ENCODE data around the gene OGFOD1. TPM values are rescaled to one million over a fixed set of nuclear protein-coding genes. Genes with fewer than 3 reads are reported as not detected.

Gene OGFOD1
- total and polyA plus RNA-seq, 9 of the 15 experiments (the other 6 are each of a cell fraction or from before 2014, with no cell fraction given): 60.4 to 134 (median 85.8) TPM

GRCh38 chr16:56481468-56482122 is 30.2 kb downstream of the OGFOD1 start (continued):
- TF ChIP-seq PBX2 (CRISPR knock-in tag; IDR thresholded peaks at IDR 0.05; ENCODE audit: low read depth): no peak
- peak; percentile 68; the same call in 1 of the 2 replicates for TF ChIP-seq PBX2 (tag; conservative IDR thresholded peaks at IDR 0.05; ENCODE audit: low read depth)
- no peak for TF ChIP-seq CREB3 (tag; conservative IDR thresholded peaks at IDR 0.05; ENCODE audit: low read depth)
- TF ChIP-seq ZKSCAN3 (CRISPR knock-in tag; IDR thresholded peaks at IDR 0.05): no peak
- TF ChIP-seq L3MBTL2 (IDR thresholded peaks at IDR 0.05): peak; percentile 23; the same call in 1 of the 2 replicates
- TF ChIP-seq, protein P1, sequence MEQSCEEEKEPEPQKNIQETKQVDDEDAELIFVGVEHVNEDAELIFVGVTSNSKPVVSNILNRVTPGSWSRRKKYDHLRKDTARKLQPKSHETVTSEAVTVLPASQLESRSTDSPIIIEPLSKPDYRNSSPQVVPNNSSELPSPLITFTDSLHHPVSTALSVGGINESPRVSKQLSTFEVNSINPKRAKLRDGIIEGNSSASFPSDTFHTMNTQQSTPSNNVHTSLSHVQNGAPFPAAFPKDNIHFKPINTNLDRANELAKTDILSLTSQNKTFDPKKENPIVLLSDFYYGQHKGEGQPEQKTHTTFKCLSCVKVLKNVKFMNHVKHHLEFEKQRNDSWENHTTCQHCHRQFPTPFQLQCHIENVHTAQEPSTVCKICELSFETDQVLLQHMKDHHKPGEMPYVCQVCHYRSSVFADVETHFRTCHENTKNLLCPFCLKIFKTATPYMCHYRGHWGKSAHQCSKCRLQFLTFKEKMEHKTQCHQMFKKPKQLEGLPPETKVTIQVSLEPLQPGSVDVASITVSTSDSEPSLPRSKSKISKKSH (CRISPR knock-in tag; IDR thresholded peaks at IDR 0.05): no peak
- TF ChIP-seq PURB (CRISPR knock-in tag; IDR thresholded peaks at IDR 0.05; ENCODE audit: low read depth): no peak
- no peak for TF ChIP-seq MYC (IDR thresholded peaks at IDR 0.05; ENCODE audit: low read depth, low read length)
- TF ChIP-seq MYC (CRISPR knock-in tag; IDR thresholded peaks at IDR 0.05; ENCODE audit: borderline replicate concordance, low read depth): no peak
- TF ChIP-seq, protein P2, sequence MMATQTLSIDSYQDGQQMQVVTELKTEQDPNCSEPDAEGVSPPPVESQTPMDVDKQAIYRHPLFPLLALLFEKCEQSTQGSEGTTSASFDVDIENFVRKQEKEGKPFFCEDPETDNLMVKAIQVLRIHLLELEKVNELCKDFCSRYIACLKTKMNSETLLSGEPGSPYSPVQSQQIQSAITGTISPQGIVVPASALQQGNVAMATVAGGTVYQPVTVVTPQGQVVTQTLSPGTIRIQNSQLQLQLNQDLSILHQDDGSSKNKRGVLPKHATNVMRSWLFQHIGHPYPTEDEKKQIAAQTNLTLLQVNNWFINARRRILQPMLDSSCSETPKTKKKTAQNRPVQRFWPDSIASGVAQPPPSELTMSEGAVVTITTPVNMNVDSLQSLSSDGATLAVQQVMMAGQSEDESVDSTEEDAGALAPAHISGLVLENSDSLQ (IDR thresholded peaks at IDR 0.05): peak; percentile 76
- no peak for TF ChIP-seq HIVEP1 (CRISPR knock-in tag; IDR thresholded peaks at IDR 0.05)
- TF ChIP-seq ARID1B (IDR thresholded peaks at IDR 0.05): peak; percentile 67
- TF ChIP-seq E2F8 (IDR thresholded peaks at IDR 0.05; ENCODE audit: low read depth, partially characterized antibody): no peak
- TF ChIP-seq ZBTB1 (CRISPR knock-in tag; IDR thresholded peaks at IDR 0.05; ENCODE audit: borderline replicate concordance, low read depth): no peak
- TF ChIP-seq HDAC6 (IDR thresholded peaks at IDR 0.05; ENCODE audit: low read depth, low read length): no peak
- TF ChIP-seq NONO (IDR thresholded peaks at IDR 0.05; ENCODE audit: low read depth in 2 of 2, low read length in 1 of 2): no peak
- no peak for TF ChIP-seq CAMTA2 (CRISPR knock-in tag; conservative IDR thresholded peaks at IDR 0.05)
- TF ChIP-seq LEF1 (IDR thresholded peaks at IDR 0.05): peak; percentile 21; the same call in 1 of the 2 replicates
- TF ChIP-seq ZNF165 (CRISPR knock-in tag; IDR thresholded peaks at IDR 0.05; ENCODE audit: borderline replicate concordance): no peak
- TF ChIP-seq GTF2E2 (tag; IDR thresholded peaks at IDR 0.05): no peak
